GM23338 (cell line): ENCODE data around the gene MICALL2. TPM values are rescaled to one million over a fixed set of nuclear protein-coding genes. Genes with fewer than 3 reads are reported as not detected.

Experiments
- ATAC-seq: fragments of 200-7000 bp; cut with Tn5 transposase; 3 replicates; pipeline ENCODE4 v1.9.1; 2020
- DNase-seq: peaks from one replicate; pipeline ENCODE4 v3.0.0-alpha.2; 2015; ENCODE audit warnings: low spot score
- H2AFZ ChIP-seq: fragments of 200-600 bp; sonication (generic); 2 replicates; pipeline ENCODE4 v1.8.0; 2016; ENCODE audit warnings: antibody characterized with exemption, mild to moderate bottlenecking, moderate library complexity
- H3F3A ChIP-seq: fragments of 200-600 bp; sonication (generic); replicated peaks from 2 replicates; pipeline ENCODE4 v1.8.0; 2017; ENCODE audit warnings: antibody characterized with exemption, mixed run types, low read depth
- H3K27ac ChIP-seq: fragments of 200-600 bp; sonication (generic); 2 replicates; pipeline ENCODE4 v1.6.1; 2016; ENCODE audit warnings: low read depth
- H3K27me3 ChIP-seq: fragments of 200-600 bp; sonication (generic); 2 replicates; pipeline ENCODE4 v1.8.0; 2016; ENCODE audit warnings: mild to moderate bottlenecking, mixed run types, moderate library complexity; ENCODE audit not compliant: insufficient read depth
- H3K36me3 ChIP-seq: fragments of 200-600 bp; sonication (generic); 2 replicates; pipeline ENCODE4 v1.8.0; 2016; ENCODE audit warnings: mild to moderate bottlenecking; ENCODE audit not compliant: insufficient read depth
- H3K4me1 ChIP-seq: fragments of 200-600 bp; sonication (generic); 2 replicates; pipeline ENCODE4 v1.8.0; 2016; ENCODE audit warnings: mild to moderate bottlenecking, moderate library complexity; ENCODE audit not compliant: insufficient read depth
- H3K4me2 ChIP-seq: fragments of 200-600 bp; sonication (generic); 2 replicates; pipeline ENCODE4 v1.7.1; 2017; ENCODE audit warnings: mixed run types
- H3K4me3 ChIP-seq: fragments of 200-600 bp; sonication (generic); 2 replicates; pipeline ENCODE4 v1.6.1; 2016; ENCODE audit warnings: mixed run types
- H3K79me2 ChIP-seq: fragments of 200-600 bp; sonication (generic); replicated peaks from 2 replicates; pipeline ENCODE4 v1.8.0; 2017; ENCODE audit warnings: mild to moderate bottlenecking; ENCODE audit not compliant: insufficient read depth
- H3K9me2 ChIP-seq: fragments of 200-600 bp; sonication (generic); 2 replicates; pipeline ENCODE4 v1.8.0; 2017; ENCODE audit not compliant: insufficient read depth
- H4K20me1 ChIP-seq: fragments of 200-600 bp; sonication (generic); replicated peaks from 2 replicates; pipeline ENCODE4 v1.8.0; 2017; ENCODE audit warnings: mild to moderate bottlenecking; ENCODE audit not compliant: insufficient read depth
- H3K27ac Mint-ChIP-seq: 2 replicates; pipeline ENCODE4 v1.8.0; 2020; ENCODE audit warnings: inconsistent platforms, mild to moderate bottlenecking, moderate library complexity, mixed read lengths
- H3K27me3 Mint-ChIP-seq: 3 replicates; pipeline ENCODE4 v1.8.0; 2022; ENCODE audit warnings: low read depth, mild to moderate bottlenecking, moderate library complexity, mixed read lengths, inconsistent platforms; ENCODE audit not compliant: insufficient read depth, poor library complexity
- H3K36me3 Mint-ChIP-seq: 3 replicates; pipeline ENCODE4 v1.8.0; 2021; ENCODE audit warnings: low read depth, mild to moderate bottlenecking, inconsistent platforms, moderate library complexity, mixed read lengths
- H3K4me1 Mint-ChIP-seq: 3 replicates; pipeline ENCODE4 v1.8.0; 2020; ENCODE audit warnings: mild to moderate bottlenecking, inconsistent platforms, mixed read lengths
- H3K4me3 Mint-ChIP-seq: 3 replicates; pipeline ENCODE4 v1.8.0; 2021; ENCODE audit warnings: moderate library complexity, mild to moderate bottlenecking, inconsistent platforms, mixed read lengths
- H3K9me3 Mint-ChIP-seq: 3 replicates; pipeline ENCODE4 v1.8.0; 2020; ENCODE audit warnings: moderate library complexity, mild to moderate bottlenecking, inconsistent platforms, mixed read lengths
- CREB1 ChIP-seq: fragments of 250-450 bp; sonication (Bioruptor Pico); IDR thresholded peaks from 2 replicates; pipeline ENCODE4 v1.5.0; 2020; ENCODE audit warnings: low read depth, mild to moderate bottlenecking, moderate library complexity
- CTCF ChIP-seq, 2 experiments: fragments of 200-600 bp in 1 of 2; sonication (generic) in 1 of 2; conservative IDR thresholded peaks; 2 replicates each; pipeline versions ENCODE4 v1.5.1 to v1.6.1; 2016 to 2017; ENCODE audit warnings: antibody characterized with exemption in 2 of 2, low read depth in 2 of 2, mild to moderate bottlenecking in 2 of 2, moderate library complexity in 1 of 2
- ETS1 ChIP-seq: IDR thresholded peaks from 2 replicates; pipeline ENCODE4 v1.6.1; 2016; ENCODE audit warnings: antibody characterized with exemption
- EZH2phosphoT487 ChIP-seq: fragments of 200-600 bp; sonication (generic); IDR thresholded peaks from one replicate; pipeline ENCODE4 v1.8.1; 2018; ENCODE audit warnings: antibody characterized with exemption; ENCODE audit not compliant: unreplicated experiment
- JUNB ChIP-seq: IDR thresholded peaks from one replicate; pipeline ENCODE4 v1.6.1; 2016; ENCODE audit warnings: antibody characterized with exemption; ENCODE audit not compliant: unreplicated experiment
- NANOG ChIP-seq: IDR thresholded peaks from 2 replicates; pipeline ENCODE4 v1.6.1; 2016; ENCODE audit warnings: antibody characterized with exemption, borderline replicate concordance
- POLR2AphosphoS5 ChIP-seq: IDR thresholded peaks from 2 replicates; pipeline ENCODE4 v1.6.1; 2016; ENCODE audit warnings: antibody characterized with exemption, low read depth
- REST ChIP-seq: IDR thresholded peaks from one replicate; pipeline ENCODE4 v1.6.1; 2018; ENCODE audit warnings: antibody characterized with exemption; ENCODE audit not compliant: unreplicated experiment
- ZNF331 ChIP-seq: fragments of 250-450 bp; sonication (Bioruptor Pico); IDR thresholded peaks from 2 replicates; pipeline ENCODE4 v1.5.0; 2020; ENCODE audit warnings: low read depth, mild to moderate bottlenecking, moderate library complexity
- polyA plus RNA-seq: library from polyadenylated mRNA; unstranded; fragments of >200 nt; fragmentation: Nextera tagmentation; extraction: Ambion mirVana; gene quantifications from 2 replicates; pipeline ENCODE4 v1.2.1, GENCODE V29; 2016
- total RNA-seq: library from RNA; depleted of rRNA; stranded (reverse); fragments of >200 nt; shearing (Covaris generic); gene quantifications from 2 replicates; pipeline ENCODE4 v1.2.3, GENCODE V29; 2014

Gene MICALL2
- total and polyA plus RNA-seq, 2 experiments from 2014 or later: 7.0 to 13.0 TPM

GRCh38 chr7:1476859-1477258 lies 17.6 kb upstream of the MICALL2 start:
- H2AFZ ChIP-seq: no peak overlapping the region
- Mint-ChIP-seq H3K4me1 (no peaks in the 10 kb centered on the region), H3K9me3 (no peaks in the 10 kb centered on the region), H3K27ac (no peak overlapping the region), H3K36me3 (peaks cover 13% of the 10 kb centered on the region), H3K27me3 (peaks cover 3% of the 10 kb centered on the region), H3K4me3 (no peak overlapping the region)
- DNase-seq (no peak), ATAC-seq (no peak)
- H3K4me1 ChIP-seq: no peaks in the 10 kb centered on the region
- TF ChIP-seq CTCF (conservative IDR thresholded peaks at IDR 0.05; ENCODE audit: low read depth in 2 of 2) (no peak), NANOG (no peak), REST (no peak), POLR2AphosphoS5 (no peak), EZH2phosphoT487 (no peak), ETS1 (no peak), CREB1 (CRISPR knock-in tag) (no peak), JUNB (no peak)
- H3K4me3 ChIP-seq: no peak overlapping the region
- H4K20me1 ChIP-seq: no peaks in the 10 kb centered on the region; the same call in 1 of the 2 replicates
- H3F3A ChIP-seq: 0 out of 2 replicates have a peak, but pooled peaks cover 2% of the 10 kb centered on the region
- H3K9me2 ChIP-seq: no peaks in the 10 kb centered on the region
- no peak overlapping the region for H3K27ac ChIP-seq
- H3K36me3 ChIP-seq: no peaks in the 10 kb centered on the region
- no peaks in the 10 kb centered on the region for H3K27me3 ChIP-seq
- no peaks in the 10 kb centered on the region; the same call in 1 of the 2 replicates for H3K79me2 ChIP-seq
- H3K4me2 ChIP-seq: no peak overlapping the region

GRCh38 chr7:1475991-1476390 lies 16.7 kb upstream of the MICALL2 start:
- ATAC-seq: no peak
- Histone ChIP-seq H3K4me1 (no peaks in the 10 kb centered on the region), H3K79me2 (no peaks in the 10 kb centered on the region; the same call in 1 of the 2 replicates), H2AFZ (no peak overlapping the region), H3F3A (0 out of 2 replicates have a peak, but pooled peaks cover 2% of the 10 kb centered on the region), H3K36me3 (no peaks in the 10 kb centered on the region), H3K4me3 (no peak overlapping the region), H3K27ac (no peak overlapping the region), H3K4me2 (no peak overlapping the region), H3K9me2 (no peaks in the 10 kb centered on the region), H4K20me1 (no peaks in the 10 kb centered on the region; the same call in 1 of the 2 replicates), H3K27me3 (no peaks in the 10 kb centered on the region)
- Mint-ChIP-seq H3K9me3 (no peaks in the 10 kb centered on the region), H3K27ac (no peak overlapping the region), H3K4me1 (no peaks in the 10 kb centered on the region), H3K36me3 (peaks cover 15% of the 10 kb centered on the region), H3K27me3 (peaks cover 2% of the 10 kb centered on the region), H3K4me3 (no peak overlapping the region)
- DNase-seq: no peak
- TF ChIP-seq EZH2phosphoT487: no peak
- no peak for TF ChIP-seq POLR2AphosphoS5
- no peak for TF ChIP-seq CREB1 (CRISPR knock-in tag)
- no peak for TF ChIP-seq CTCF (conservative IDR thresholded peaks at IDR 0.05; ENCODE audit: low read depth in 2 of 2)
- TF ChIP-seq ZNF331: no peak
